GM23338 (cell line): ENCODE results near the gene NXPH4. TPM values are rescaled to one million over a fixed set of nuclear protein-coding genes. Genes with fewer than 3 reads are reported as not detected.
A peak's percentile ranks its signal among the peaks of the same experiment; 100 is the strongest.

Experiments
- ATAC-seq: fragments of 200-7000 bp; cut with Tn5 transposase; 3 replicates; pipeline ENCODE4 v1.9.1; 2020
- DNase-seq: peaks from one replicate; pipeline ENCODE4 v3.0.0-alpha.2; 2015; ENCODE audit warnings: low spot score
- H2AFZ ChIP-seq: fragments of 200-600 bp; sonication (generic); 2 replicates; pipeline ENCODE4 v1.8.0; 2016; ENCODE audit warnings: antibody characterized with exemption, mild to moderate bottlenecking, moderate library complexity
- H3F3A ChIP-seq: fragments of 200-600 bp; sonication (generic); replicated peaks from 2 replicates; pipeline ENCODE4 v1.8.0; 2017; ENCODE audit warnings: antibody characterized with exemption, mixed run types, low read depth
- H3K27ac ChIP-seq: fragments of 200-600 bp; sonication (generic); 2 replicates; pipeline ENCODE4 v1.6.1; 2016; ENCODE audit warnings: low read depth
- H3K27me3 ChIP-seq: fragments of 200-600 bp; sonication (generic); 2 replicates; pipeline ENCODE4 v1.8.0; 2016; ENCODE audit warnings: mild to moderate bottlenecking, mixed run types, moderate library complexity; ENCODE audit not compliant: insufficient read depth
- H3K36me3 ChIP-seq: fragments of 200-600 bp; sonication (generic); 2 replicates; pipeline ENCODE4 v1.8.0; 2016; ENCODE audit warnings: mild to moderate bottlenecking; ENCODE audit not compliant: insufficient read depth
- H3K4me1 ChIP-seq: fragments of 200-600 bp; sonication (generic); 2 replicates; pipeline ENCODE4 v1.8.0; 2016; ENCODE audit warnings: mild to moderate bottlenecking, moderate library complexity; ENCODE audit not compliant: insufficient read depth
- H3K4me2 ChIP-seq: fragments of 200-600 bp; sonication (generic); 2 replicates; pipeline ENCODE4 v1.7.1; 2017; ENCODE audit warnings: mixed run types
- H3K4me3 ChIP-seq: fragments of 200-600 bp; sonication (generic); 2 replicates; pipeline ENCODE4 v1.6.1; 2016; ENCODE audit warnings: mixed run types
- H3K79me2 ChIP-seq: fragments of 200-600 bp; sonication (generic); replicated peaks from 2 replicates; pipeline ENCODE4 v1.8.0; 2017; ENCODE audit warnings: mild to moderate bottlenecking; ENCODE audit not compliant: insufficient read depth
- H3K9me2 ChIP-seq: fragments of 200-600 bp; sonication (generic); 2 replicates; pipeline ENCODE4 v1.8.0; 2017; ENCODE audit not compliant: insufficient read depth
- H4K20me1 ChIP-seq: fragments of 200-600 bp; sonication (generic); replicated peaks from 2 replicates; pipeline ENCODE4 v1.8.0; 2017; ENCODE audit warnings: mild to moderate bottlenecking; ENCODE audit not compliant: insufficient read depth
- H3K27ac Mint-ChIP-seq: 2 replicates; pipeline ENCODE4 v1.8.0; 2020; ENCODE audit warnings: inconsistent platforms, mild to moderate bottlenecking, moderate library complexity, mixed read lengths
- H3K27me3 Mint-ChIP-seq: 3 replicates; pipeline ENCODE4 v1.8.0; 2022; ENCODE audit warnings: low read depth, mild to moderate bottlenecking, moderate library complexity, mixed read lengths, inconsistent platforms; ENCODE audit not compliant: insufficient read depth, poor library complexity
- H3K36me3 Mint-ChIP-seq: 3 replicates; pipeline ENCODE4 v1.8.0; 2021; ENCODE audit warnings: low read depth, mild to moderate bottlenecking, inconsistent platforms, moderate library complexity, mixed read lengths
- H3K4me1 Mint-ChIP-seq: 3 replicates; pipeline ENCODE4 v1.8.0; 2020; ENCODE audit warnings: mild to moderate bottlenecking, inconsistent platforms, mixed read lengths
- H3K4me3 Mint-ChIP-seq: 3 replicates; pipeline ENCODE4 v1.8.0; 2021; ENCODE audit warnings: moderate library complexity, mild to moderate bottlenecking, inconsistent platforms, mixed read lengths
- H3K9me3 Mint-ChIP-seq: 3 replicates; pipeline ENCODE4 v1.8.0; 2020; ENCODE audit warnings: moderate library complexity, mild to moderate bottlenecking, inconsistent platforms, mixed read lengths
- CREB1 ChIP-seq: fragments of 250-450 bp; sonication (Bioruptor Pico); IDR thresholded peaks from 2 replicates; pipeline ENCODE4 v1.5.0; 2020; ENCODE audit warnings: low read depth, mild to moderate bottlenecking, moderate library complexity
- CTCF ChIP-seq, 2 experiments: fragments of 200-600 bp in 1 of 2; sonication (generic) in 1 of 2; conservative IDR thresholded peaks; 2 replicates each; pipeline versions ENCODE4 v1.5.1 to v1.6.1; 2016 to 2017; ENCODE audit warnings: antibody characterized with exemption in 2 of 2, low read depth in 2 of 2, mild to moderate bottlenecking in 2 of 2, moderate library complexity in 1 of 2
- EZH2 ChIP-seq: fragments of 200-600 bp; sonication (generic); IDR thresholded peaks from one replicate; pipeline ENCODE4 v1.8.0; 2017; ENCODE audit warnings: antibody characterized with exemption, mild to moderate bottlenecking, low read depth; ENCODE audit not compliant: unreplicated experiment
- EZH2phosphoT487 ChIP-seq: fragments of 200-600 bp; sonication (generic); IDR thresholded peaks from one replicate; pipeline ENCODE4 v1.8.1; 2018; ENCODE audit warnings: antibody characterized with exemption; ENCODE audit not compliant: unreplicated experiment
- NANOG ChIP-seq: IDR thresholded peaks from 2 replicates; pipeline ENCODE4 v1.6.1; 2016; ENCODE audit warnings: antibody characterized with exemption, borderline replicate concordance
- polyA plus RNA-seq: library from polyadenylated mRNA; unstranded; fragments of >200 nt; fragmentation: Nextera tagmentation; extraction: Ambion mirVana; gene quantifications from 2 replicates; pipeline ENCODE4 v1.2.1, GENCODE V29; 2016
- total RNA-seq: library from RNA; depleted of rRNA; stranded (reverse); fragments of >200 nt; shearing (Covaris generic); gene quantifications from 2 replicates; pipeline ENCODE4 v1.2.3, GENCODE V29; 2014

The NXPH4 gene
- total and polyA plus RNA-seq, 2 experiments from 2014 or later: 0.89 to 1.5 TPM

GRCh38 chr12:57213058-57213715 is 3.4 kb upstream of the NXPH4 start:
- peaks cover 33% of the 10 kb centered on the region for H3K4me1 Mint-ChIP-seq
- Histone ChIP-seq H3K36me3 (no peaks in the 10 kb centered on the region), H3K79me2 (no peaks in the 10 kb centered on the region), H3K9me2 (no peaks in the 10 kb centered on the region), H3K4me2 (peak overlapping the region; percentile 76), H4K20me1 (peaks cover 10% of the 10 kb centered on the region; the same call in 1 of the 2 replicates), H3K4me1 (peaks cover 26% of the 10 kb centered on the region), H3K27me3 (peaks cover 47% of the 10 kb centered on the region), H3F3A (0 out of 2 replicates have a peak, but pooled peaks cover 21% of the 10 kb centered on the region), H3K4me3 (peak overlapping the region; percentile 46), H3K27ac (peak overlapping the region; percentile 39; the same call in 1 of the 2 replicates), H2AFZ (no peak overlapping the region)
- TF ChIP-seq CREB1 (no peak), CTCF (conservative IDR thresholded peaks at IDR 0.05; ENCODE audit: low read depth in 2 of 2) (peak; percentile 84 to 93), EZH2phosphoT487 (no peak)
- H3K36me3 Mint-ChIP-seq: peaks cover 36% of the 10 kb centered on the region
- peaks cover 45% of the 10 kb centered on the region for H3K27me3 Mint-ChIP-seq
- no peak overlapping the region for H3K27ac Mint-ChIP-seq
- no peaks in the 10 kb centered on the region; the same call in 1 of the 3 replicates for H3K9me3 Mint-ChIP-seq
- peak overlapping the region; percentile 61 for H3K4me3 Mint-ChIP-seq
- ATAC-seq (peak; percentile 53), DNase-seq (peak; percentile 86)

- no peaks in the 10 kb centered on the region; the same call in 1 of the 3 replicates for H3K9me3 Mint-ChIP-seq
- ATAC-seq (no peak), DNase-seq (peak; percentile 56)
- peaks cover 31% of the 10 kb centered on the region for H3K36me3 Mint-ChIP-seq
- H3K27me3 Mint-ChIP-seq: peaks cover 52% of the 10 kb centered on the region
- H3K9me2 ChIP-seq: no peaks in the 10 kb centered on the region
- peaks cover 26% of the 10 kb centered on the region for H3K4me1 ChIP-seq
- 0 out of 2 replicates have a peak, but pooled peaks cover 21% of the 10 kb centered on the region for H3F3A ChIP-seq
- H3K27ac ChIP-seq: no peak overlapping the region
- H4K20me1 ChIP-seq: peaks cover 10% of the 10 kb centered on the region; the same call in 1 of the 2 replicates
- peak overlapping the region; percentile 76 for H3K4me2 ChIP-seq
- H3K27me3 ChIP-seq: peaks cover 54% of the 10 kb centered on the region
- TF ChIP-seq NANOG (no peak), EZH2 (peak; percentile 21)
- H3K27ac Mint-ChIP-seq: no peak overlapping the region
- H3K36me3 ChIP-seq: no peaks in the 10 kb centered on the region
- peak overlapping the region; percentile 46 for H3K4me3 ChIP-seq
- peaks cover 39% of the 10 kb centered on the region for H3K4me1 Mint-ChIP-seq
- no peaks in the 10 kb centered on the region for H3K79me2 ChIP-seq
- H3K4me3 Mint-ChIP-seq: peak overlapping the region; percentile 61; the same call in 2 of the 3 replicates
- no peak overlapping the region for H2AFZ ChIP-seq
Observed at GRCh38 chr12:57213763-57214397, 2.7 kb upstream of the NXPH4 start.

- ATAC-seq (peak; percentile 61), DNase-seq (peak; percentile 93)
- Histone ChIP-seq H3K27ac (no peak overlapping the region), H2AFZ (no peak overlapping the region), H3K4me3 (peak overlapping the region; percentile 46), H3K36me3 (no peaks in the 10 kb centered on the region), H3K4me1 (peaks cover 28% of the 10 kb centered on the region), H3K4me2 (peak overlapping the region; percentile 76), H3K79me2 (no peaks in the 10 kb centered on the region), H3K9me2 (no peaks in the 10 kb centered on the region), H4K20me1 (peaks cover 10% of the 10 kb centered on the region; the same call in 1 of the 2 replicates), H3K27me3 (peaks cover 59% of the 10 kb centered on the region), H3F3A (0 out of 2 replicates have a peak, but pooled peaks cover 21% of the 10 kb centered on the region)
- Mint-ChIP-seq H3K9me3 (no peaks in the 10 kb centered on the region; the same call in 1 of the 3 replicates), H3K27ac (no peak overlapping the region), H3K4me3 (peak overlapping the region; percentile 61; the same call in 2 of the 3 replicates), H3K36me3 (peaks cover 26% of the 10 kb centered on the region), H3K4me1 (peaks cover 44% of the 10 kb centered on the region), H3K27me3 (peaks cover 57% of the 10 kb centered on the region)
- TF ChIP-seq CTCF (conservative IDR thresholded peaks at IDR 0.05; ENCODE audit: low read depth in 2 of 2) (peak; percentile 77 to 89), EZH2phosphoT487 (no peak)
Observed at GRCh38 chr12:57214398-57214781, 2.2 kb upstream of the NXPH4 start.
